Adrenal gland (tissue), 5 donors: ENCODE results near the gene ALPG.

Experiments used
- POLR2A ChIP-seq, 2 donors: fragments of 450-650 bp; IDR thresholded peaks; one replicate each; pipeline ENCODE4 v1.6.1; 2017; ENCODE audit warnings: antibody characterized with exemption in 2 of 2, mild to moderate bottlenecking in 2 of 2, moderate library complexity in 1 of 2
- TF ChIP-seq, protein P1 (sequence below), 6 experiments: fragments of 450-650 bp in 4 of 6; fragments of 200-600 bp in 2 of 6; sonication (generic) in 1 of 6; IDR thresholded peaks; 1 replicate in 5 of 6; 2 replicates in 1 of 6; pipeline versions ENCODE4 v1.5.1 to v1.8.0; 2016 to 2021; ENCODE audit warnings: antibody characterized with exemption in 6 of 6, mild to moderate bottlenecking in 2 of 6, moderate library complexity in 1 of 6
- donor health status: DM: no; HTN: no; CAD: no.

DNA sequence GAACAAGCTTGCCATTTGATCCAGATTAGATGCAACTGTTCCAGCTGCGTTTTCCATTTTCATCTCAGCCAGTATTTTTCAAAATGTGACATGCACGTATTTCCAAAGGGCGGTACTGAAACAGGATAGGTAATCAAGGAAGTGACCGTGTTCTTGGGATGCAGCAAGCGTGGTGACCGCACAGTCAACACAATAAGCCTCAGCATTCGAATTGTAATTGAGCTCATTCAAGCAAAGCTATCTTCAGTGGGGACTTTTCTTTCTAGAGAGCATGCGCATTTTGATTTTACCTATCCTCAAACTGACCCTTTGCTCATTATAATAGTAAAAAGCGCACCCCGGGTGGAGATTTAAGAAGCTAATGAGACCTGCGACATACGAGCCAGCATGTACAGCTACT lies 31.5 kb upstream of the ALPG start:
- TF ChIP-seq, protein P1, sequence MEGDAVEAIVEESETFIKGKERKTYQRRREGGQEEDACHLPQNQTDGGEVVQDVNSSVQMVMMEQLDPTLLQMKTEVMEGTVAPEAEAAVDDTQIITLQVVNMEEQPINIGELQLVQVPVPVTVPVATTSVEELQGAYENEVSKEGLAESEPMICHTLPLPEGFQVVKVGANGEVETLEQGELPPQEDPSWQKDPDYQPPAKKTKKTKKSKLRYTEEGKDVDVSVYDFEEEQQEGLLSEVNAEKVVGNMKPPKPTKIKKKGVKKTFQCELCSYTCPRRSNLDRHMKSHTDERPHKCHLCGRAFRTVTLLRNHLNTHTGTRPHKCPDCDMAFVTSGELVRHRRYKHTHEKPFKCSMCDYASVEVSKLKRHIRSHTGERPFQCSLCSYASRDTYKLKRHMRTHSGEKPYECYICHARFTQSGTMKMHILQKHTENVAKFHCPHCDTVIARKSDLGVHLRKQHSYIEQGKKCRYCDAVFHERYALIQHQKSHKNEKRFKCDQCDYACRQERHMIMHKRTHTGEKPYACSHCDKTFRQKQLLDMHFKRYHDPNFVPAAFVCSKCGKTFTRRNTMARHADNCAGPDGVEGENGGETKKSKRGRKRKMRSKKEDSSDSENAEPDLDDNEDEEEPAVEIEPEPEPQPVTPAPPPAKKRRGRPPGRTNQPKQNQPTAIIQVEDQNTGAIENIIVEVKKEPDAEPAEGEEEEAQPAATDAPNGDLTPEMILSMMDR (IDR thresholded peaks at IDR 0.05): no peak
- TF ChIP-seq POLR2A (IDR thresholded peaks at IDR 0.05): no peak
